ENCODE results near the gene OSBPL10.

GRCh38 chr3:31997500-31997899, 16.4 kb upstream of the OSBPL10 start:
- no peak for TF ChIP-seq CTCF (conservative IDR thresholded peaks at IDR 0.05; ENCODE audit: low read depth, low read length)
- TF ChIP-seq EZH2 (IDR thresholded peaks at IDR 0.05; ENCODE audit: borderline replicate concordance, low read depth, low read length, poor library complexity, severe bottlenecking): no peak
